Dedifferentiated amniotic fluid mesenchymal stem cell (primary cell): ENCODE data around the gene CACNA2D2.
A peak's percentile ranks its signal among the peaks of the same experiment; 100 is the strongest.

ENCODE experiments used
- DNase-seq: peaks from one replicate; pipeline ENCODE4 v3.0.0-alpha.2; 2016; ENCODE audit errors: extremely low spot score

Gene CACNA2D2

DNA sequence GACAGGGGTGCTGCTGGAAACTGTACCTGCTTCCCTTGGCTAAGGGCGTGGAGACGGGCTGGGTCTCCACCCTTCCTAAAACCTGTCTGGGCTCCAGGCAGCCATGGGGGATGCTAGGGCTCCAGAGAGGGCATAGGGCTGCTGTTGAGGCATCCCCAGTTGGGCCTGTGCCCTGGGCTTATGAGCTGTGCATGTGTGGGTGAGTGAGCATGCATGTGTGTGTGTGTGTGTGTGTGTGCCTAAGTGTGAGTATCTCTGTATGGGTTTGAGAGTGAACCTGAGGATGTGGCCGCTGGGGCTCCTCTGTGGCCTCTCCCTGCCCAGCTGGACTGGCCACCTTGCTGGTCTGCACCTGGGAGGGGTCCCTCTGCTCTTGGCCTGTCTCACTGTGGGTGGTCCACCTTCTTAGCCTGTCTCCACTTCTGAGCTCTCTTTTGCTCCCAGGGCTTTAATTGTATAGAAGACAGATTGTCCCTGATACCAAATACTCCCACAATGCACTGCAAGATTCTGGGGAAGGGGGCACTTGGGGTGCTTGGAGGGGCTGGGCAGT is 132.2 kb downstream of the CACNA2D2 start:
- DNase-seq: no peak

DNA sequence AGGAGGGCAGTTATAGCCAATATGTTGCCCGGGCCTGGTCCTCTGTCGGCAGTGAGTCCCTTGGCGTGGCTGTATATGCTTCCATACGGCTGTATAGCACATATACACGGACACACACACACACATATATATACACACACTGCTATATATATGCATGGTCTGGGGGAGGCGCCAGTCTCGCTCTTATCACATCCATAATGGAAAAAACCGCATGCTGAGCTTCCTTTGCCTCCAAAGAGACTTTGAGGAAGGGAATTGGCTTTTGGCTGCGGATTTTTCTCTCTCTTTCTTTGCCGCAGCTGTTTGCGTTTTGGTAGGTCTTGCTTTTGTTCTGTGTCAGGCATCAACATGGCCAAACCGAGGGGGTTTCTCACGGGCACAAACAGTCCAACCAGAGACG is 132.8 kb downstream of the CACNA2D2 start:
- DNase-seq: no peak

DNA sequence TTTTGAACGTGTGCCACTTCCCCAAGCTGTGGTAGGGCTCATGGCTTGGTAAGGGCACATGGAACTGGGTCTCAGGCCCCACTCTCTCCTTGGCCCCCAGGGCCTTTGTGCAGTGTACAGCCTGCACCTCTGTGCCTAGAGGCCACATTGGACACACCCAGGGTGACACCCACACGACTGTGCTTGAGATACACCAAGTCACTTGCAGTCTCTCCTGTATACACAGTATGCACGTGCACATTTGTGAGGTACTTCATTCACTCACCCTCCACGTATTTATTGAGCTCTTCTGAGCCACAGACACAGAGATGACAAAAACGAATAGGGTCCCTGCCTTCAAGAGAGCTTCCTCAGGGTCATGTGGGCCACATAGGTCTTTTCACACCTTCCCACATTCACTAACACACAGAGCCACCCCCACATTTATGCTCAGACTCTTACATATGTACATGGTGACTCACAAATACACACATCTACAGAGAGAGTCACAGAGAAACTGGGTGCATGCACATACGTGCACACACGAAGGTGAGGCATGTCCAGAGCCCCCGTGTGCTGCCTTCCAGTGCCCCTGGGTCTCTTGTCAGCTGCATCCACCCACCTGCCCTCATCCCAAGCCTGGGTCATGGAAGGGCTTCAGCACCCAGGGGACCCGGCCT is 134.3 kb downstream of the CACNA2D2 start:
- DNase-seq: no peak

DNA sequence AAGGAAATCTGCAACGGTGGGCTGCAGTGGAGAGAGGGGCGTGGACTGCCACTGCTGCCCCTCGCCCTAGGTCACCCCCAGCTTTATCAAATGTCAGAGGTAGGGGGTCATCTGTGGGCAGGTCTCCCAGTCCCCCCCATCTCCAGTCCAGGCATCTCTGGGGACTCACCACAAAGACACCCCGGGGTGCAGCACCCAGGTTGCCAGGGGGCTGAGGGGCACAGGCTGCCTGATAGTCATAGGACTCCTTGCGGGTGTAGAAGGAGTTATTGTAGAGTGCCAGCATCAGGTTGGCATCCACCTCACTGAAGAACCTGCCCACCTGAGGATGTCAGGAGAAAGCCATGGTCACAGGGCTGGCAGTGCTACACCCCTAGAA is 137.6 kb downstream of the CACNA2D2 start:
- no peak for DNase-seq

DNA sequence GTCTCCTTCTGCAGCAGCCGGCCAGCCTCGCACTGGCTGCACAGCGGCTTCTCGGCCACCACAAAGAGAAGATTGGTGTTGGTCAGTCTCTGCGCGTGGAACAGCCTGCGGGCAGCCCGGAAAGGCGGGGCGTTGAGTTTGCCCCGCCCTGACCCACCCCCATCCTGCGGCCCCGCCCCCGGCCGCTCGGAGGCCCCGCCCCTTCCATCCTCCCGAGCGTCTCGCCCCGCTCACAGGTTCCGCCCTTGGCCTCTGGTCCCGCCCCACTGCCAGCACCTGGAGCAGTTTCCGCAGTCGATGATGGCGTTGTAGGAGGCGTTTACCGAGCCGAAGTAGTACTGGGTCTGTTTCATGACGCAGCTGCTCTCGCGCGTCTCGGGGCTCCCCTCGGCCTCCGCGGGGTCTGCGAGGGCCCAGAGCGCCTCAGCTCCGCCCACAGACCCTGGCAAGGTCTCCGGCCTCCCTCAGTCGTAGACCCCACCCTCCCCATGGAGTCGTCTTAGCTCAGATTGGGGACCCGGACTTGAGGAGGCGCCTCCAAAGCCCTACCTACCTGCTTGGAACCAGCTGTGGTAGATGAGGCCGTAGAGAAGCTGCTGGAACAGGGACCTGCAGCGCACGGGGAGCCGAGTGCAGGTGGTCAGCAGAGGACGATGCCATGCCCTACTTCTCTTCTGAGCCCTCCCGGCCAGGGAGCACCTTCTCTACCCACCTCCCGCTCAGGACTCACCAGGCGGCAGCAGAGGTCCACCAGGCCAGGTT is 138.2 kb downstream of the CACNA2D2 start:
- no peak for DNase-seq

DNA sequence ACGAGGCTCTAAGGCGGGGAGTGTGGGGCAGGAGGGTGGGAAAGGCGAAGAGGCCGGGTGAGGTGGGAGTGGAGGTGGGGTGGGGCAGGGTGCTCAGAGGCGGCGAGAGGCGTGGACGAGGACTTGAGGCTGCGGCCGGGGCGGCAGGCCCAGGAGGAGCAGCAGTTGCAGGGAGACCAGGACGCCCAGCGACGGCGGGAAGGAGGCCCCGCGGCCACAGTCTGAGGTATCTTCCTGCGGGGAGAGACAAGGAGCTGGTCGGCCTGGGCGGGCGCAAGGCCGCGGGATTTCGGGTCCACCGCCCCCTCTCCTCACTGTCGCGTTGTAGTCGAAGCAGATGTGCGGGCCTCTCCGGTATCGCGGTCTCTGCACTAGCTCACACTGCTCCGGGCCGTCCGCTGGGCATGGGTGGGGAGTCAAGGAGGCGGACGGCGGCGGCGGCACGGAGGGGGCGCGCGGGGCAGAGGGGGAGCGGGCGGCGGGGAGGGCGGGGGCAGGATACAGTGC is 138.8 kb downstream of the CACNA2D2 start:
- DNase-seq: no peak

DNA sequence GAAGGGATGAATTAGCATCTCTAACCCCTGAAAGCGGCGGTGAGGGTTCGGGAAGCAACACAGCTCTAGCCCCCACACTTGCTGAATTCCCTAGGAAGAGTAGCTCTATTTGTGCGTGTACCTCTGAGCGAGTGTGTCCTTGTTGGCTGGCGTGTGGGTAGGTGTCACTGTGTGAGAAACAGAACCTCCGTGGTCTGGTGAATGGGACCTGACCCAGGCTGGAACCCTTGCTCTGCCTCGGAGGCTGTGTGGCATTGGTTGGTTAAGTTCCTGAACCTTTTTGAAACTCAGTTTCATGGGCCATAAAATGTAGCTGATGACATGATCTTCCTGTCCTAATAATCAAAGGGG is 143.7 kb downstream of the CACNA2D2 start:
- DNase-seq: no peak

DNA sequence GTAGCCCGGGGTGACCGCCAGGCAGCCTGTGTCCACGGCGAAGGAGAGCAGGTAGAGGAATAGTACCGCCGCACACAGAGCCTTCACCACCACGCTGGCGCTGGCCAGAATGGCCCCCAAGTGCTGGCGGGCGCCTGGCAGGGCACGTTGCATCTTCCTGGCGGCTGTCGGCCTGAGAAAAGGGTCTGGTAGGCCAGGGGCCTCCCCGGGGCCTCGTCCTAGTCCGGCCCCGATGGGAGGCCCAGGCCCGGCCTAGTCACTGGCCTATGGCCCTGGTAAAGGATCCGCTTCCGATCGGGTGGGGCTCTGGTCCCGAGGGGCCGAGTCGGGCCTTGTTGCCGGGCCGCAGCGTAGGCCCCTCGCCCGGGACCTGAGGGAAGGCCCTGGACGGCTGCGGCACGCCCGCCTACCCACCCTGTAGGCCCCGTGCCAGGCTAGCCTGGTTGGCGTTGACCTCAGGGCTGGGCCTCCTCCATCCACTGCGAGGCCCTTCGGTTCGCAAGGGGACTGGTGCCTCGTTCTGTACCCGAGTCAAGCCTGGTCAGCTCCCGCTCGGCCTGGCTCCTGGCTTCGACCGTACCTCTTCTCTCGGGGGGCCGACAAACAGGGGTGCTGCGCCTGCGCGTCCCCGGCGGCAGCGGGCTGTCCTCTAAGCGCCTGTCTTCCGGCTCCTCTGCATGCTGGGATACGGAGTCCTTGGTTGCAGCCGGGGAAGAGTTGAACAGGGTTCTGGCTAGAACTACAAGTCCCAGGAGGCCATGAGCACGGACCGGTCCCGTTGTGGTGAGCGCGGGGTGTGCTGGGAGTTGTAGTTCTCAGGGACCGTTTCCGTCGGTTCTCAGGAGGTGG is 144.3 kb downstream of the CACNA2D2 start, which contains the start of gene TMEM115:
TMEM115 (minus strand) TSS at position 611 of the 849 bp plus-strand sequence; CDS start at position 153, 458 bp downstream.
- peak; percentile 100 for DNase-seq

DNA sequence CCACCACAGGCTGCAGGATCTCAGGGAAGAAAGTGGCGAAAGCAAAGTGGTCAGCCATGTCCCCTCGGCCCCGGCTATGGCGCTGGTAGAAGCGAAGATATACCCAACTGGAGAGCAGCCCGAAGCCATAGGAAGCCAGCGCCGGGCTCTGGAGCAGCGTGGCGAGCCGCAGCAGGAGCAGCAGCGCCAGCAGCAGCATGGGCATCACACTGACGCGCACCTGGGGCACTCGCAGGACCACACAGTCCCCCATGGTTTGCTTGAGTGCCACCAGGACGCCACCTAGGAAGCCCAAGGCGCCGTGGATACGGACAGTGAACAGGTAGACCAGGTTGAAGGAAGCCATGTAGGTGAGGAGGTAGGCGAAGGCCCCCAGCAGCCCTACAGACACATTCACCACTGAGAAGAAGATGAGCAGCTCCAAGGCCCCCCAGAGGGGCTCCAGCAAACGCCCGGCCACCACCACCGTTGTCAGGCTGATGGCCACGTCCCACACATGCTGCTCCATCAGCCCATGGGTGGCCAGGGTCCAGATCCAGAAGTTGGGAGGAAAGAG is 145.0 kb downstream of the CACNA2D2 start:
- no peak for DNase-seq

DNA sequence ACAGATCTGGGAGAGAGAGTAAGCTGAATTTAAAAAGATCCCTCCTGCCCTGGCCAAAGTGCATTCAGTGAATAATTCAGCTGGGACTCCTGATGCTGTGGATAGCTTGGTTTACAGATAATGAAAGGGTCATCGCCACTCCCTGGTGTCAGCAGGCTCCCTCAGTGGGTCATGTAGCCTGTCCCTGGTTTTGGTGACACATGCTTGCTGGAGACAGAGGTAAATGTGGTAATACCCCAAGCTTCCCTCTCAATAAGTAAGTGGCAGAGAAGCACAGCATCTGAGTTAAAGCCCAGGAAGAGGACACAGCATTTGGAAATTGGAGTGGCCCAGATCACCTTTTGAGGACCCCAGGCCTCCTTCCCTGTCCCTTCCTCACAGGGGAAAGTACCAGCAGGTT is 146.0 kb downstream of the CACNA2D2 start:
- no peak for DNase-seq

DNA sequence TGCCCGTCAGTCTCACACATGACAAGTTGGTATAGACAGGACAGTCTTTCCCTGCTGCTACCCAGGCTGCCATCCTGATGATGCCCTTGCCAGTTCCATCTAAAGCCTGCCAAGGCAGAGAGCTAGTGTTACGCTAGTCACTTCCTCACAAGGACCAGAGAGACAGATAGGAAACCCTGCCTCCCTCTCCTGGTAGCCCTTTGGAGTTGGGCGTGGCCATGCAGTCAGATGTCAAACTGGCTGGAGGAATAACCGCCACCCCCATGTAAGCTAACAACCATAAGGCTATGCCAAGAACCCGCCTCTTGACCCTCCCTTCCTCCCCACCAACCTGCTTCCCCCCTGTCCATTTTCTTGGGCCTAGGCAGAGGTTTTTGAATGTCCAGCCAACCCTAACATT is 146.9 kb downstream of the CACNA2D2 start:
- no peak for DNase-seq

DNA sequence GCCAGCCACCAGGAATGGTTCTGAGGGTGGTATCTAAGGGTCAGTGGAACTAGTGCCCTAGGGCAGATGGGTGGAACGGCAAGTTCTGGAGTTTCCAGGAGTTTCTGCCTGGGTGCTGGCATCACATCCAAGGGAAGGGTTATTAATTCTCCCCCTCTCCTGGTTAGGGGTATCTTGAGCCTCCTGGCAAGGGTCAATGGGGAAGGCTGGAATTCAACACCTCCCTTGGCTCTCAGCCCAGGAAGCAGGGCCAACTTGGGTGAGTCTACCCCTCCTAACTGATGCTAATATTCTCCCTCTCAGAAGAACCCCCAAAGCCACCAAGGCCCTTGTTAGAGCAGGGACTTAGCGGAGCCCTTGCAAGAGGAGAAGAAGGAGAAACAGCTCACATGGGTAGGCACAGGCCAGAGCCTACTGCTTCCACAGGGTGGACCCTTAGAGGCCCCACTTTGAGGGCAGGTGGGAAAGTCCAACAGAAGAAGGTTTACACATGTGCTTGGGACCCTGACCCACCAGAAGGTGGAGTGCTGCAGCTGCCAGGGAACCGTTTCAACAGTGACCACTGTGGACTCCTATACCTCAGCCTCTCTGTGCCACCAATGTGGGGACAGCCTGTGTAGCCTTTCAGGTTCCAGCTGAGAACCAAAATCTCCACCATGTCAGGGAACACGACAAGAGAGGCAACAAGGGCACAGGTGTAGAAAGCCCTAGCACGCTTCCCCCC is 147.4 kb downstream of the CACNA2D2 start:
- no peak for DNase-seq

DNA sequence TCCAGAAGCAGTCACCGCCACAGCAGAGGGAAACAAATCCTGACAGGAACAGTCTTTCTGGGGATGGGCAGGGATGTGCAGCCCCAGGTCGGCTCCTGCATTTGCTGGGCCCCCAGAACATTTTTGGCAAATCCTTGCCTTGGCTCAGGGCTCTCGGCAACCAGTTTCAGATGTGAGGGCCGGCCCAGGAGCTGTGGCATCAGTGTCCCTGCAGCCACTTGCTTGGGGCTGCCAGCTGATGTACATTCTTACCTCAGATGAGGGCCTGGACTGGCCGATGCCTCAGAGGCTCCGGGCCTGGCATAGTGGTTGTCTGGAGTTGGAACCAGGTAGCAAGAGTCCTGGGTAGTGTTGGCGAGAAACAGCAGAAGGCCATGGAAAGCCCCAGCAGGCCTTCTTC is 148.6 kb downstream of the CACNA2D2 start:
- DNase-seq: no peak

DNA sequence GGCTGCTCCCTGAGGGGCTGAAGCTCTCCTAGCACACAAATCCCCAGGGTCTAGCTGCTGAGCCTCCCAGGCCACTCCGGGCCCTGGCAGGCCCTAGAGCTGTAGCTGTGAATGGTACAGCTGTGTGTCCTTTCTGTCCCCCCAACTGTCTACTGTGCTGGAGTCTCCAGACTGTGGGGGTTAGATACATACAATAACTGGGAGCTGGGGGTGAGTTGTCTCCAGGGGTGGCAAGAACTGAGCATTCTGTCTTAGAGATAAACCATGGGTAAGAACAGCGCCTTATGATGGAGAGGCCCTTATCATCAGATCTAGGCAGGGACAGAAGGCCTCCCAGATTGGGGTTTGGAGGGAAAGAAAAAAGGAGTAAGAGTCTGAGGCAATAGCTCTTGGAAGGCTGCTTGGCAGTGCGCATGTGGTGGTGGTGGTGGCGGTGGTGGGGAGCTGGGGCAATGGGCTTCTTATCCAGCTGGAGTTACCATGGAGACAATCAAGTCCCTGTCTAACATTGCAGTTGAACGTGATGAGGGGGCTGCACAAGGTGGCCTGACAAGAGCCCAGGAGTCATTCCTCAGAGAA is 149.2 kb downstream of the CACNA2D2 start:
- DNase-seq: no peak

DNA sequence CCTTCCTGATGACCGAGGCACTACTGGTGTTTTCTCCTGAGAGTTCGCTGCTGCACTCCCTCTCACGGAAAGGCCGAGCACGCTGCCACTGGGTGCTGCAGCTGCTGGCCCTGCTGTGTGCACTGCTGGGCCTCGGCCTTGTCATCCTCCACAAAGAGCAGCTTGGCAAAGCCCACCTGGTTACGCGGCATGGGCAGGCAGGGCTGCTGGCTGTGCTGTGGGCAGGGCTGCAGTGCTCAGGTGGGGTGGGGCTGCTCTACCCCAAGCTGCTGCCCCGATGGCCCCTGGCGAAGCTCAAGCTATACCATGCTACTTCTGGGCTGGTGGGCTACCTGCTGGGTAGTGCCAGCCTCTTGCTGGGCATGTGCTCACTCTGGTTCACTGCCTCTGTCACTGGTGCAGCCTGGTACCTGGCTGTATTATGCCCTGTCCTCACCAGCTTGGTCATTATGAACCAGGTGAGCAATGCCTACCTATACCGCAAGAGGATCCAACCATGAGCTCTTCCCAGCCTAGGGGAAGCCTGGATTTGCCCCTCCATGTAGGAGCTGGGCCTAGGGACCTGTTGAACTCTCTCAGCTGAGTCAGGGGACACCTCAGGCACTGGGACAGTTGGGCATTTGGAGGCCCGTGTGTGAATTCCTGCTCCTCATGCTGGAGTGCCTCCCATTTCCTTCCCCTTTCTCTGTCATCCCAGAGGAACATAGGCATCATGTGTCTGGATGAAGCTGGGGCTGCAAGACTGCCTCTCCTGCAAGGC is 150.0 kb downstream of the CACNA2D2 start:
- no peak for DNase-seq

DNA sequence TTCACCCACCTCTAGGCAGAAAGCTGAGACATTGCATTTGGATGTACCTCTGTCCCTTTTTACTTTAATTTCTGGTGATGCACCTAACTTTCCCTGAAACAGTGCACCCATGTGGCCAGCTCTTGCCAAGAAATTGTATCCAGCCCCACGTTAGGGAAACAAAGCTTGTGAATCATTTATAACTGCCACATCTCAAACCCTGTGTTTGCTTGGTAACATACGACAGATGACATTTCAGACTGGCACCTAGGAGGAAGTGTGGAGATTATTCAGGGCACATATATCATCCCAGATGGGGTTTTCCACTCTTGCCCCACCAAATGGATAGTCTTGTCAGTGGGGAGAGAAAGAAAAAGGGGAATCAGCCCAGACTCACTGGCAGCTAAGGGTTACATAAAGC is 150.7 kb downstream of the CACNA2D2 start:
- no peak for DNase-seq

DNA sequence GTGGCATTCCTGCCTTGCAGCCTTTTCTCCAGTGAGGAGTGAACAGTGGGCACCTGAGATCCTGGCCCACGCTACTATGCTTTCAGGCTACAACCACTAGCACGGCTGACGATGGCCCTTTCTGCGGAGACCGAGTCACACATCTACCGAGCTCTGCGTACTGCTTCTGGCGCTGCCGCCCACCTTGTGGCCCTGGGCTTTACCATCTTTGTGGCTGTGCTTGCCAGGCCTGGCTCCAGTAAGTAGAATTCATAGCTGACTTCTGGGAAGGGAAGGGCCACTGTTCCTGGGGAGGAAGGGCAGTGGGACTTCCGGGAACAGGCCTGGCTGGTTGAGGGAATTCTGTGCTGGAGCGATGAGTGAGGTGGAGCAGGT is 152.1 kb downstream of the CACNA2D2 start:
- no peak for DNase-seq

DNA sequence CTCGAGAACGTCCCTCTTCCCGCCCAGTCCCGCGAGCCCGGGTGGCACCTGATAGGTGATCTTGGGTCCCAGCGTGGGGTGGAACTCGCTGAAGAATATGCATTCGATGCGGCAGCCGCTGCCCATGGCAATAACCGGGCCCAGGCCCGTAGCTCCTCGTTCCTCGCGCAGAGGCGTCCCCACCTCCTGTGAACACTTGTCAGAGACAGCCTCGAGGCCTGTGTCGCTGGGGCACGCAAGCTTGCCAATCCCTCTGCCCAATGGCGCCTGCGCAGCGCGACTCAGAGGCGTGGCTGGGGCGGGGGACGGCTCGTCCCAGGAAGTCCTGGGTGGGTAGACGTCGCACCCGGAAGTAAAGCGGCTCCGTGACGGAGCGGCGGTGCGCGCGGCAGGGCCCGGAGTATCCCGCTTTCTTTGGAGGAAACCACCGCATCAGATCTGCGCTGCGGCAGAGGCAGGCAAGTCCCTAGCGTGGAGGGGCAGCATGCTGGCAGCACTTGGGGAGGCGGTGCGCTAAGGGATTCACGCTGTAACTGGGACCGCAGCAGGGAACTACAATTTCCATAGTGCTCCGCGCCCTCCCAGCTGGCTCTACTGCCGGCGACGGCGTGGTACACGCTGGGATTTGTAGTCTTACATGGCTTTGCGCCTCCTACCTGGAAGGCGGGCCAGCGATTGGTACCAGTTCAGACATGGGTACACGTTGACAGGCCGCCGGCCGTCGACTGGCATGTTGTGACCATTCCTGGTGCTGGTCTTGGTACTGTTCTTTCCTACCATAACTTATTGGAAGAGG is 152.7 kb downstream of the CACNA2D2 start, which contains the start of the genes CYB561D2 and NPRL2:
CYB561D2 (plus strand) TSS at position 336 of the 796 bp plus-strand sequence. CDS start 572 bp downstream, outside the sequence.
NPRL2 (minus strand) TSS at position 249 of the 796 bp plus-strand sequence; CDS start at position 126, 123 bp downstream.
- DNase-seq: peak; percentile 90

DNA sequence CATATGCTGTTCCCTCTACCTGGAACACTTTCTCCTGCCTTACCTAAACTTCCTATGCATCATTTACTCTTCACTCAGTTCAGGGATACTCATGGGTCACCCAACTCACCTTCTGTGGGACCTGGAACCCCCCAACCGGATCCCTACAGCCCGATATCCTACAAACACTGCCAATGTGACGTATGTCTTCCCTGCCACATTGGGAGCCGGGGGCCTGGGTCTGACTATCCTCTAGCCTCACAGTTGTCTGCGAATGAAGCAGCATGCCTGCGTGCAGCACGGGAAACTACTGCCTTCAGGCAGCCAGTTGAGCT is 153.3 kb downstream of the CACNA2D2 start:
- no peak for DNase-seq
